Left ventricle myocardium superior (tissue), 1 donor: ENCODE measurements around the gene S100A11. TPM values are rescaled to one million over a fixed set of nuclear protein-coding genes. Genes with fewer than 3 reads are reported as not detected.
A peak's percentile ranks its signal among the peaks of the same experiment; 100 is the strongest.
"Not testable (repeated sequence)": the region's sequence is repeated elsewhere in the genome, so short reads cannot be mapped to it uniquely, and the experiment has no call there.

Source experiments
- ATAC-seq: fragments of 200-7000 bp; cut with Tn5 transposase; one replicate; pipeline ENCODE4 v1.9.1; 2020; ENCODE audit warnings: mild to moderate bottlenecking, moderate library complexity
- DNase-seq: peaks from one replicate; pipeline ENCODE4 v3.0.0-alpha.2; 2020
- intact Hi-C: fragments of 100-400 bp; cut with micrococcal nuclease; formaldehyde crosslinking; loops from one replicate; pipeline ENCODE4 v1.11.0; 2022
- long read RNA-seq: library from polyadenylated mRNA; unstranded; transcript quantifications from one replicate; pipeline ENCODE4 v2.0.0, GENCODE V29; 2021
- total RNA-seq: library from RNA; stranded (reverse); fragmentation: NEBNext Ultra II Directional; extraction: Animal tissue kit (Norgen Biotek cat#: 25700); gene quantifications from one replicate; pipeline ENCODE4 v1.2.1, GENCODE V29; 2021
- donor health status: DM: no; HTN: yes; CAD: no; lungs with severe emphysema.

Gene S100A11
- total RNA-seq: 65.8 TPM
- long read RNA-seq, transcript S100A11-201 (3 exons, 594 nt): major isoform, 35 of 36 reads
- long read RNA-seq, partial matches to known transcripts: 1 of 36 reads
- long read RNA-seq, other reads (novel, unspliced or antisense): 0 of 36 reads

DNA sequence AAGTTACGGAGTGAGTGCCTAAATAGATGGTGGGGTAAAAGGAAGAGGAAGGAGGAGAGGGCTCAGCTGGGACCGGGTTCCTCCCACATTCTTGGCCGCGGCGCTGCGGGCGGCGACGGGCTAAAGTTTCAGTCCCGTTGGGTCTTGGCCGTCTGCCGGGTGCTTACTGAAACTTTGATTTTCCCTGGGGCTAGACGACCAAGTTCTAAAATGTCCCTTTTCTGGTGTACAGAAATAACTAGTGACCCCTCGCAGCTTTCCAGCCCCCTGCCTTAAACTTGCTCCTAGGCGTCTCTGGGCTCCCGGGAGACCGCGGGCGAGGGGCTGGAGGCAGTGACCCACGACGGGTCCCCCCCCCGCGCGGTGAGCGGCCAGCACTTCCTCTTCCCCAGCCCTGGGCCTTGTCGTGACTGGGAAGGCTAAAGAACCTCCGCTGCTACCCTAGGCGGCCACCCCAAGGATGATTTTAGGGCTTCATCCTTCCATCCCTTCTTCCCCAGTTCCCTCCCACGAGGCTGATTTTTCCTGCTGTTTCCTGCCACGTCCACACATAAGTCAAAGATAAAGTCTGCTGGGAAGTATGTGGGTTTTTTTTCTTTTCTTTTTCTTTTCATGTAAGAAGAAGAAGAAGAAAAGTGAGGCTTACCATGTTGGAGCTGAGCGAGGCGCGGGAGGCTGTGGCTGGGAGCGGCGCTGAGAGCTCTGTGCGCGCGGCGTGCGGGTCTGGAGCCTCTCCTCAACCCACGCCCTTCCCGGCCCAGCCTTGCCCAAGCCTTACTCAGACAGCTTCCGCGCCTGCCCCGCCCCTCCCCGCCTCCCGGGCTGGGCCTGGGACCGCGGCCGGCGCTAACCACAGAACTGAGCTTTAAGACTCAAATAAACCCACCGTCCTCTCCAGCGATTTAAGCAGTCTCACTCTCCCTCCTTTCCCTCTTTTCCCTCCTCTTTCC, at the start of gene S100A11:
TSS of gene S100A11 (minus strand) at position 738 of the 950 bp plus-strand sequence. CDS start at position 649, 89 bp downstream.
- peak; percentile 95 for DNase-seq
- peak; percentile 97 for ATAC-seq
- intact Hi-C loops: no loop called here

DNA sequence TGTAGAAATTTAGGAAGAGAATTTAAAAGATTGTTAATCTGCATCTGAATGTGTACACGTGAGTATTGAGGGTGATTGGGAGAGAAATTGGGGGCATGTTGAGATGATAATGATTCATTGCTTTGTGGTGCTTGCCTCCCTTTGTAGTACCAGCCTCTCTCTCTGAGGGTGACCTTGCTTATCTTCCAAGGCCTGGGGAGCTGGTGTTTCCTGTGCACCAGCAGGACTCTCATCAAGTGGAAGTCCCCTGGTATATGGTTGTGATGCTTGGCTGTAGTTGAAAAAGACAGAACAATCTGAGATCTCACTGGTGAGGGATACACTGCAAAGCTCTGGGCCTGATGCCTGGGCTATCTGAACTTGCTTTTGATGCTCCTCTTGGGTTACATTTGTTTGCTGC, 48.0 kb upstream of the S100A11 start:
- ATAC-seq (no peak), DNase-seq (no peak)
- intact Hi-C loops: no loop called here

DNA sequence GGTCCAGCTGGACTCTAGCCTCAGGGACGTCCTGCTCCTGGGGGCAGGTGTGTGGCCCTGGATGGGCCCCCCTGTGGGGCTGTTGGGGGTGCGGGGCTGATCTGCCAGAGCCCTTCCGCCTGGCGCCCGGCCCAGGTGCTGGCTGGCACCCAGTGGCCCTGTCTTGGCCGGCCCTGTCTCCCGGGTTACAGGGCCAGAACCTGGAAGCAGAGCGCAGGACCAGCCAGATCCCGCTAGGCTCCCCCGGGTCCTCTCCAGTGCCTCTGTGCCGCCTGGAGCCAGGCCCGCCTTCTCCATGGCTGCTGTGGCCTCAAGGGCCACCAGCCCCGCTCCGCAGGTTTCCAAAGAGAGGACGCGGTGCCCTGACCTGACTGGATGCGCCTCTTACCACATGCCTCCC, 44.2 kb upstream of the S100A11 start:
- DNase-seq, intact Hi-C loops, ATAC-seq: not testable (repeated sequence)

DNA sequence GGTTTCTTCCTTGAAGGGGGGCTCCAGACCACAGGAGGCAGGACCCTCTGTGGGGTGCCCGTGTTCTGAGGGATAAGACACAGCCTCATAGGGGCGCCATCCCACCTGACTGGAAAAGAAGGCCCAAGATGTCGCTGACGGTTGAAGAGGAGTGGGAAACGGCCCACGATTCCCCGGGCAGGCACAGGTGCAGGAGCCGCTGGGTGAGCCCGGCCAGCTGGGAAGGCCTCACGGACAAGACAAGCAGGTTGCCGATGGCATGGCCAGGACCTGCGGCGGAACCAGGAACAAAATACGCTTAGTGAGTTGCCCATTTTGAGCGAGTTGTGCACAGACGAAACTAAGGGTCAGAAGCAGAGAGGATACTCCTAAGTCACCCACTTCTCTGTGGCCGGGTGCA, 43.7 kb upstream of the S100A11 start:
- DNase-seq, intact Hi-C loops, ATAC-seq: not testable (repeated sequence)

DNA sequence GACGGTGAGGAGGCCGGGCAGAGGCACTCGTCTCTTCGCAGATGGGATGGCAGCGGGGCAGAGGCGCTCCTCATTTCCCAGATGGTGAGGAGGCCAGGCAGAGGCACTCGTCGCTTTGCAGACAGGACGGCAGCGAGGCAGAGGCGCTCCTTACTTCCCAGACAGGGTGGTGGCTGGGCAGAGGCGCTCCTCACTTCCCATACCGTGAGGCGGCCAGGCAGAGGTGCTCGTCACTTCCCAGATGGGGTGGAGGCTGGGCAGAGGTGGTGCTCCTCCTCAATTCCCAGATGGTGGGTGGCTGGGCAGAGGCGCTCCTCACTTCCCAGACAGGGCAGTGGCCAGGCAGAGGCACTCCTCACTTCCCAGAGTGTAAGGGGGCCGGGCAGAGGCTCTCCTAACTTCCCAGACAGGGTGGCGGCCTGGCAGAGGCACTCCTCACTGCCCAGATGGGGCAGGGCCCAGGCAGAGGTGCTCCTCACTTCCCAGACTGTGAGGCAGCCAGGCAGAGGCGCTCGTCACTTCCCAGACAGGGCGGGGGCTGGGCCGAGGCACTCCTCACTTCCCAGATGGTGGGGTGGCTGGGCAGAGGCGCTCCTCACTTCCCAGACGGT, 42.1 kb upstream of the S100A11 start:
- intact Hi-C loops: no loop called here
- no peak for DNase-seq
- no peak for ATAC-seq

DNA sequence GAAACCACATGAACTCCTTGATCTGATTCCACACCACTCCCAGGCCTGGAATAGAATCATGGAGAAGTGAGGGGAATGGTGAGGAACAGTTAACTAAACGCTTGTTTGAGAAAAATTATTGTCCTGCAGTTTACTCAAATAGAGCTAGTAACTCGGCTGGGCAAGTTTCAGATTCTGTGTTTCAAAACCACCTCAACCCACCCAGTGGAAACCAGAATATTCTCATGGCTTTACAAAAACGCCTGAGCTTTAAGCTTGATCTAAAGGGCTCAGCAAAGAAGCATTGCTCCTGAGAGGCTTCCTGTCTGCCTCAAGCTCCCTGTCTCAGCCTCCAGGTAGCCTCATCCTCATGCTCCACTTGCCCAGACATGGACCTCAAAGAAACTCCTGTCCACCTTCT, 35.5 kb upstream of the S100A11 start:
- no peak for DNase-seq
- no peak for ATAC-seq
- intact Hi-C loops: no loop called here

DNA sequence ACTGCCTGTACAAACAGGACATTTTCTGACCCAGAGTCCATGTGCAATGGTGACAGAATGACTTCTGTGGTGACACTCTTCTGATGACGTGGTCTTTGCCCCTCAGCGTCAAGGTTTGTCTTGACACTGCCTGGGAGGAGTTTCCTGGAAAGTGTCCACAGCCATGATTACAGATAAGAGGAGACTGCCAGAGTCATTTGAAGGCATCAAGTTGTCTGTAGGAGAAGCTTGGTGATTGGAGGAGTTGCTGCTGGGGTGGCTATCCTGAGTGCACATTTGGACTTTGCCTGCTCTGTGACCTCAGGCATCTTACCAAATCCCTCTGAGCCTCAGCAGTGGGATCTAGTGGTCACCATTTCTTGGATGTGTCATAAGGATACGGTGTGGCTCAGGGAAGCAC, 34.3 kb upstream of the S100A11 start:
- intact Hi-C loops: no loop called here

DNA sequence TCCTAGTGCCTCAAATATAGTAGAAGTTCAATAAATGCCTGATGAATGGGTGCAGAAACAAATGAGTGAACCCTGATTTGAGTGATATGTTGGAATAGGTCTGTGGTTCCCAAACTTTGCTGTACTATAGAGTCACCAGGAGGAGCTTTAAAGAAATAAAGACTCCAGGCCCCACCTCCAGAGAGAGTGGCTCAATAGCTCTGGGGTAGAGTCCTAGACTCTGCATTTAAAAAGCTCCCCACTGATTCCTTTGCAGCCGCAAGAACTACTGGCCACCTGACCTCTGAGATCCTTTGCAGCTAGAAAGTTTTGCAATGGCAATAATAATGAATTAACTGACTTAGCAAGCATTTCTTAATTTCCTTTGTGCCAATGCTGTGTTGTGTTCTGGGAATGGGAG, 31.1 kb upstream of the S100A11 start:
- ATAC-seq (no peak), DNase-seq (no peak)
- intact Hi-C loops: no loop called here

More for the DNA sequence above, 34.3 kb upstream of the S100A11 start:
- ATAC-seq: no peak
- no peak for DNase-seq

DNA sequence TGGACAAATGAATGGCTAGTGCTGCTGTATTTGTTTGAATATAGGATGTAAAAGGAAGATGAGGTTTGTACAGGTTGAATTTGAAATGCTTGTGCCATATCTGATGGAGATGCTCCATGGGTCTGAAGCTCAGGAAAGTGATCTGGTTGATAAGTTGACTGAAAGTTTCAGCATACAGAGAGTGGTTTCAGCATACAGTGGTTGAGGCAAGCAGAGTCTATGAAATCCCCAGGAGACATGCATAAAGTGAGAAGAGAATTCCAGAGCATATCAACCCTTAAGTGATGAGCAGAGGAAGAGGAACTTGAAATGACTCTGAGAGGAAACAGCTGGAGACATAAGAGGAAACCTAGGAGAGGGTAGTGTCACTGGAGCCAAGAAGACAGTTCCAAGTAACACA, 30.3 kb upstream of the S100A11 start:
- no peak for DNase-seq
- intact Hi-C loops: no loop called here

DNA sequence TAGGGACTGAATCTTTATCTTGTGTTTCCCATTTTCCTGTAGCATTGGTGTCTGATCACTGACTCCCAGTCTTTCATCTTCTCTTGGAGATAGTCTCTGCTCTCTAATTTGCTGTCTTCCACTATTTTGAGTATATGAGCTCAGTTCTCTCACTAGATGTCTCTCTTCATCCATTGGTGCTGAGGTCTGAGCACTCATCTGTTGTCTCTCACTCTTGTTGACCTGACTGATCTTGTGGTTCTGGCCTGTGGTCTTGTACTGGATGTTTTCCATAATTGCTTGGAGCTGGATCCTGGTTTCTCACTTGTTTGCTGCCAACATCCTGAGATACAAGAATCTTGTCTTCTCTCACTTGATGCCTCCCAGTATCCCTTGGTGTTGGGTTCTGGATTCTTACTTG, 25.1 kb upstream of the S100A11 start:
- intact Hi-C loops: no loop called here
- no peak for DNase-seq
- ATAC-seq: no peak

More for the DNA sequence above, 30.3 kb upstream of the S100A11 start:
- no peak for ATAC-seq

DNA sequence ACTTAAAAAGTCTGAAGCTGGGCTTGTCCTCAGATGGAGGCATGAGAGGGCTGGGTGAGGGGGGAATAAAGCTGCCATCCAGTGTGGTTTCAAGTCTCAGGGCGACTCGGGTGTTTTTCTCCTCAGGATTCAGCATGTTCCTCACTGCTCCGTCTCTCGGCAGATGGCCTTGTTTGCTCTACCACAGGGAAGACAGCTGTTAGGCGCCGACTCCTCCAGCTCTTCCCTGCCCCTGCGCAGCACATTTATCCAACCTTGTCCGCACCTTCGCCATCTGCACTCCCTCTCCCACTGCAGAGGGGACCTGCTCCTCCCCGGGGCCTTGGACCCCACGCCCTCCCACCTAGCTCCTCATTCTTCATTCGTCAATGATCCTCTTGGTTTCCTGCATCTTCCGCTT, 16.6 kb upstream of the S100A11 start:
- intact Hi-C loops: loop anchor here (5.0 kb wide), 1 partner anchor 404 kb away; no protein-coding TSS in a partner anchor
- ATAC-seq (no peak), DNase-seq (no peak)

DNA sequence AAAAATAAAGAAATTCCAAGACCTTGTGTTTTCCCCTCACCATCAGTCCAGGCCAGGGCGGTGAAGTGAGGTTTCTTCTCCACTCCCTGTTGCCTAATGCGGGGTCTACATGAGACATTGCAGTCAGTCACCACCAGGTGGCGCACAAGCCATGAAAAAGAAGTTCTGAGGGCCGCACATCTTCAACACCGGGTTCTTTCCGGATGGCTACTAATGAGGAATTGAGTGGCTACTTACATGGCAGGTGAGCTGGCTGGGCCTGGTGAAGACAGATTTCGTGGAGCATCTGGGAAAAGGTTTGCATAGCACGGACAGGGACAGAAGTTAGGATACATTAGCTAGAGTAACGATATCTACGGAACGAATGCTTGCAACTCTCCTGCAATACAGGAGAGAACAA, 15.8 kb upstream of the S100A11 start:
- intact Hi-C loops: loop anchor here (5.0 kb wide), 1 partner anchor 405 kb away; no protein-coding TSS in a partner anchor
- peak; percentile 88 for DNase-seq
- ATAC-seq: peak; percentile 54

DNA sequence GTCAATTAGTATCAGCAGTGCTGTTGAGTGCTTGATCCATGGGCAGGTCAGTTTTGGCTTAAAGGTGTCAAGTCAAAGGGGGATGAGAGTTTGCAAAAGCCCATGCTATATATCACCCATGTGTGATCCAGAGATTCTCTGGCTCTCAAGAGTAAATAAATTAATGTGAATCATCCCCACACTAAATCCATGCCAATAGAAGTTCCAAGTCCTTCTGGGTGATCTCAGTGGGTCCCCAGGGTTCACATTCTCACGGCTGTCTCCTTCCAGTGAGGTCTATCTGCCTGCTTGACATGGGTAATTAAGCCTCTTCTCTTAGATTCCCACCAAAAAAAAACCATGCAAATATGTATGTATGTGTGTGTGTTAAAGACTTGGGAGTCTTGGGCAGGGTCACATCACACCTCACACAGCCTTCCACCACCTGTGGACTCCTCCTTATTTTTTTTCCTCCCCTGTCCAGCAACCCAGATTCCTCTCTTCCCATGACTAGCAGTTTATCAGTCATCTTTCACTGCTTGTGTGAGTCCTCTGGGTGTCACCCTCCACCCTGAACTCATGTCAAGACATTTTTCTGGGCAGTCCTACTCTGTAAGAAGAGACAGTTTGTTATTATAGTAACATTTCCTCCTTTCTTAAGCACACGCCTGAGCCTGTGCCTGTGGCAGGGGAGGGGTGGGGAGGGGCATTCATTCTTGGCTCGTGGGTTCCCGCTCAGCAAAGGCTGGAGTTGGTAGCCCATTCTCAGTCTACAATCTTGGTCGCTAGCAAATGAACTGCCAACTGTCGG, 14.3 kb upstream of the S100A11 start:
- intact Hi-C loops: loop anchor here (5.0 kb wide), 1 partner anchor 406 kb away; no protein-coding TSS in a partner anchor
- DNase-seq (no peak), ATAC-seq (no peak)

DNA sequence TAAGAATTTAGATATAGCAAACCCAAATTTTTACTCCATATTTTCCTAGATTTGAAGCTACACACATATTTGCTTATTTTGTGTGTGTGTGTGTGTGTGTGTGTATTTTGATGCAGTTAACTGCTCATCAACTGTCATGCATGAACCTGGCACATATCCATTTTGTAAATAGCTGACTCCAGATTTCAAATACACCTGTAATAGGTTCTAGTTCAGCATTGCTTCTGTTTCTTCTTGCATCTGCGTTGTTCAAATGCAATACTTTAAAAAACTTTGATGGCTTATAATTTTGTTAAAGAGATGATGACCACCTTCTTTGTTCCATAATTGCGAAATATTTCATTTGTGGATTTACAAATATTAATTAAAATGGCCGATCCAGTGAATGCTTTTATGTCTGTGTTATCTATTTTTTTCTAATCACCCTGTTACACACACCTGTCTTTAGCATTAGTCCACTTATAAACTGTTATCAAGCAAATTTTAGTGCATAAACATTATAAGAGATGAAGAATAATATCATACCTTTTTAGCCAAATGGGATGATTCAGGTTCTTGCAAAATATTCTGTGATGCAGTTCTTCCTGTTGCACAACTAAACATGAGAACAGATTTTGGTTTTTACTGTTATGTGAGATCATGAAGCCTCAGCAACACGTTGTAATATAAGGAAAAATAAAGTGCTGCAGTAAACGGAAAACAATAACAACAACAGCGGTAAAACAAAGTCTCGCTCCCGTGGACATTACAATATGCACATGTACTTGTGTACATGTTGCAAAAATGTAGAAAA, 12.7 kb upstream of the S100A11 start:
- intact Hi-C loops: loop anchor here (2.0 to 5.0 kb wide), 2 partner anchors 135 to 408 kb away; no protein-coding TSS in a partner anchor
- ATAC-seq: no peak

DNA sequence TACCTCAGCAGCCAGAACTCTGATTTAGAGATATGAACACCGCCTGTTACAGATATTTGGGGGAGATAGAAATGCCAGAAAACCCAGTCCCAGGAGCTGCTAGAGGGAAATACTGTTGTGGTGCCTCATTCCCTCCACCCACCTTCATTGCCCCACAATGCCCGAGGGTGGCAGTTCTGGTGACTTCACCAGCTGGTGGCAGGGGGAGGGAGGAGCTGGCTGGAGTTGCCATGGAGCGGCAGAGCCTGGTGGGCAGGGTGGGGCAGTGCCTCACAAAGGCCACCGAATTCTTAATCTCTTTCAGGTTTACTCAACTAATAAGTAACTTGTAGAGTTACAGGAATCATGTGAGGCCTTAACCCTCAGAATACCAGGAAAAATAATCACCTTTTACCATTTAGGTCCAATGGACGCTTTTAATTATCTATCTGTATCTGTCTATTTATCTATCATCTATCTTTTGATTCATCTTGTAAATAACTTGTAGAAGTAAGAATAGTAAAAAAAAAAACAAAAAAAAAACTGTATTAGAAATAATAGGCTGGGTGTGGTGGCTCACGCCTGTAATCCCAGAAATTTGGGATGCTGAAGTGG, 11.7 kb upstream of the S100A11 start:
- intact Hi-C loops: loop anchor here (2.0 kb wide), 1 partner anchor 136 kb away; no protein-coding TSS in a partner anchor
- peak; percentile 35 for ATAC-seq

More for the DNA sequence above, 12.7 kb upstream of the S100A11 start:
- no peak for DNase-seq

DNA sequence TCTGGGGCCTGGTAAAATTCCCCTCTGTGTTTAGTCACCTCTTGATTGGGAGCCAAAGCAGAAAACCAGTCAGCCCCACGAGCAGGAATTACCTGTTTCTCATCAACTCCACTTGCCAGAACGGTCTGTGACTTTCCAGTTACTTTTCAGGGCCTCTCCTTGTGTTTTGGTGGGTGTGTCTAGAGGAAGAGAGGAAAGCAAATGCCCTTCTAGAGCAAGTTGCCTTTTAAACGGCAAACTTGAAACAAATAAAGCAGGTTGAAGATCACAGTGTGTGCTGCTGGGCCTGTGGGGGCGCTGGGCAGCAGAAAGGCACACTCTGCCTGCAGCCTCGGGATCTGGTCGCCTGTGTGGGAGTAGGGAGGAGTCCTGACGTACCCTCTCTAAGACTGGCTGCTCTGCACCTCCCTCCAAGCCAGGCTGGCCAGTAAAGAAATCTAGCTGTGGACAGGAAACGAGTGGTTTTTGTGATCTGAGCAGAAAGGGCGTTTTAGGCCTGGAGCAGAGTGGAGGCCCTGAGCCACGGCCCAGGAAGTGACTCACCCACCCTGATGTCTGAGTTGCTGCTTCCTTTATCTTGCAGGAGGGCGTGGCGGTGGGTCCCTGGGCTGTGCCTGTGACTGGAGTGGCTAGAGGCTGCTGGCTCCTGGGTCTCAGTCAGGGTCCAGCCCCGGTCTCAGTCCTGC, 11.1 kb upstream of the S100A11 start:
- intact Hi-C loops: loop anchor here (2.0 kb wide), 1 partner anchor 137 kb away; no protein-coding TSS in a partner anchor
- peak; percentile 95 for ATAC-seq
- DNase-seq: peak; percentile 92

More for the DNA sequence above, 11.7 kb upstream of the S100A11 start:
- DNase-seq: peak; percentile 67

DNA sequence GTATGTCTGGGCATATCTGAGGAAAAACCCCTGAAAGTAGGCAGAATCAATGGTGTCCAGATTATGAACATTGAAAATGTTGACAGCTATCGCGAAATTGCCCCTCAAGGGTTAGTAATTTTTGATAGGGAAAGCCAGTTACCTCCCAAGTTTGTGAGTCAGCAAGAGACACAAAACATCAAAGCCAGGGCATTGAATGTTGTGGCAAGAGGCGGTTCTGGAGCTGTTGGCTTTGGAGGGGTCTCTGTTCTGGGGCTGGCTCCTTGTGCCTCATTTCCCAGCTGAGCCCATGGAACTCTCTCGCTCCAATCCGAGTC, 10.6 kb upstream of the S100A11 start:
- no peak for ATAC-seq
- no peak for DNase-seq
- intact Hi-C loops: no loop called here
